Measurements from ENCODE around the gene SOX5.
"Not testable (repeated sequence)": the region's sequence is repeated elsewhere in the genome, so short reads cannot be mapped to it uniquely, and the experiment has no call there.

GRCh38 chr12:23822883-23823282 is 126.6 kb downstream of the SOX5 start:
- TF ChIP-seq L3MBTL2 (conservative IDR thresholded peaks at IDR 0.05); SUZ12 (IDR thresholded peaks at IDR 0.05); SP1 (IDR thresholded peaks at IDR 0.05): not testable (repeated sequence)
